Renal pelvis (tissue), 4 donors: ENCODE data around the gene SLC37A2. TPM values are rescaled to one million over a fixed set of nuclear protein-coding genes. Genes with fewer than 3 reads are reported as not detected.

Source experiments
- DNase-seq: peaks from one replicate; pipeline ENCODE4 v3.0.0-alpha.2; 2013
- polyA plus RNA-seq, 3 donors: library from polyadenylated mRNA; unstranded; fragments of 120-200 nt; gene quantifications; one replicate each; pipeline ENCODE4 v1.2.1, GENCODE V29; 2013; ENCODE audit not compliant: insufficient read length in 3 of 3

SLC37A2 gene
- polyA plus RNA-seq, 3 donors: 1.9 to 2.8 (median 2.0) TPM

- no peak for DNase-seq
These were observed 6.7 kb downstream of the SLC37A2 start for GRCh38 chr11:125069796-125070195.

DNA sequence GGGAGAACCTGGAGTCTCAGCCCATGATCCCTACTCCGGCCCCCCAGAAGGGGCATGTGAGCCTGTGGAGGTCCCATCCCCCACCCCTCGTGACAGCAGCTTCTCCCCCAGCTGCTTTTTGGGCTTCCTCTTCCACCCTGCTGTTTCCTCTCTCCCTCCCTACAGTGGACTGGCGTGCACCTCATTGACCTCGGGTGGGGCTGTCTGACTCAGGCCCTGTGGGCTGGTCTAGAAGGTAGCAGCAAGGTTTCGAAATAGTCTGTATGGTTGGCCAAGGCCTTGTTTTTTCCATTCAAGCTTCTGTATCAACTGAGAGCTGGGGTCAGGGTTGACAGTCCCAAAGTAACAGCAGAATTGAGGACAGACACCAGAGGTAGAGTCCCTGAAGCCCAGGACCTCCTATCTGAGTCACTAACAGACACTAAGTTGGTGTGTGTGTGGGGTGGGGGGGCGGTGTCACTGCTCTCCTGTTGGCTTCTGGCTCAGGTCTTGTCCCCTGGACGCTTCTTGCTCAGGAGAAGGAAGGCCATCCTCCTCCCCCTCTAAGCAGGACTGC lies 7.7 kb downstream of the SLC37A2 start:
- no peak for DNase-seq

GRCh38 chr11:125071435-125071834 lies 8.3 kb downstream of the SLC37A2 start:
- no peak for DNase-seq

DNA sequence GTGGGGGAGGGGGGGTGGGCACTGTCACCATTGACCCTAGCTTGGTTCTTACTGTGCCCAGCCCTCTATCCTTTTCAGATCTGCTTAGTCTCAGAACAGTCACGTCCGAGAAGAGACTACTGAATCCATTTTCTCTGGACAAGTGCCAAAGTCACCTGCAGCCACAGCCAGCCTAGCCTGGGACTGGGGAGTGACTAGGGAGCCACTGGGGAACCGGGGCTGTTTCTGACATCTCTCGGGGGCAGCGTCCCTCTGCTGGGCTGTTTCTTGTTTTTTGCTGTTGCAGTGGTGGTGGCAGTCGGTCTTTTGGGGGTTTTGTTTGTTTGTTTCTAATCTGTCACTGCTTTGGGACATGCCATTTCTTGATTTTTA lies 8.7 kb downstream of the SLC37A2 start:
- no peak for DNase-seq

DNA sequence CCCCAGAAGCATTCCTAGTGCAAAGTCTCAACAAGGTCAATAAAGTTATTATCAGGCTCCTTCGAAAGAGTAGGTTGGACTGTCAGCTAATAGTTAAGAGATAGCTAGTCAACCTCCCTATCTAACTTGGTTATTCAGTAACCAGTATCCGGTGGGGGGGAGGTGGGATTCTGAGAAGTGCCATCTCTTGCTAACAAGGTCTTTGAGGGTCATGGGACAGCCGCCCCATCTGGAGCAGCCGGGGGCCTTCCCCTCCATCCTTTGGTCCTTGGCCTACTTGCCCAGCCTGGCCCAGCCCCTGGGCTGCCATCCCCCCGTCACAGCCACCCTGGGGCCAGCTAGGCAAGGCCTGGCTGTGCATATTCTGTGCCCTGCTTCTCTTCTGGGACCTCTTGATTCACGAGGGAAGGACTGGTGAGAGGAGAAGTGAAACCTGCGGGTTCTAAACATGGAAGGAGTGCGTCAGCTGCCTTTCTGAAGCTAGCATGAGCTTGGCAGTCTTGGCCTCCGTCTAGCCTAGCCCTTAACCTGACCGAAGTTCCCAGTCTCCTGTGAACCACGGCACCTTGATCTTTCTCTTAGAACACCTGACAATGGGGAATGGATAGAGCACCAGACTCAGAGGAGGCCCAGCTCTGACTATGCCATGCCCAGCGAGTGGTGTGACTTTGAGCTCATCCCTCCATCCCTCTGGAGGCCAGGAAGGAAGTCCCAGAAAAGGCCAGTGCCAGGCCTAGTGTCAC lies 9.3 kb downstream of the SLC37A2 start:
- DNase-seq: no peak

GRCh38 chr11:125072961-125073590 lies 10.0 kb downstream of the SLC37A2 start:
- no peak for DNase-seq

DNA sequence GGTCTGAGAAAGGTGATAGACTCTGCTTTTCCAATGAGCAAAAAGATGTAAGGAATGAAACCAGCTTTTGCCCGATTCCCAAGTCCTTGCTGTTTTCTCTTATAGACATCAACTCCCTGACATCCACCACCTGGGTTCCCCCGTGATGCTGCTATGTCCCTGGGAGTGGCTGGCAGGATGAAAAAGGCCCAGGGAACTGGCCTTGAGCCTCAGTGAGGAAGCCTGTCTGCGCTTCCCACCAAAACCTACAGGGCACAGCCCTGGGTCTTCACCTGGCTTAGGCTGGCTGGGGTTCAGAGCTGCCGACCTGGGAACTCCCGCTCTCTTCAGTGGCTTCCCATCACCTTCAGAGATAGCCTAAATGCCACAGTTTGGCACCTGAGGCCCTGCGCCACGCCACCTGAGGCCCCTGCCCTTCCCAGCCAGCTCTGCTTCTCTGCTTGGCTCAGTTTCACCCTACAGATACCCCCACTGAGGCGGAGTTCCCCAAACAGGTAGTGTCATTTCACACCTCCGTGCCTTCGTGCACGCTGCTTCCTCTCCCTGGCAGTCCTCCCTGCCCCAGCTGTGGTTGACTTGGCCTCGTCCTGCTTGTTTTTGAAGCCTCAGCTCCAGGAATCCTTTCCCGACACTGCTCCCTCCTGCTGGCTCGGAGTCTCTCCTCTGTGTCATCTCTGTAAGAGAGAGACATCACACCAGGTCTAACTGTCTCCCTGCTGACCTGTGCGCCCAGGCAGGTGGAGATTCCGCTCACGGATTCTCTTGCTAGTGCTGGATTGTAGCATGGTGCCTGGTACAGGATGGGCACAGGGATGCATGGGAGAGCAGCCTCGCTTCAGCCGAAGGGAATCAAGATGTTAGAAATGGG lies 10.7 kb downstream of the SLC37A2 start:
- DNase-seq: no peak

DNA sequence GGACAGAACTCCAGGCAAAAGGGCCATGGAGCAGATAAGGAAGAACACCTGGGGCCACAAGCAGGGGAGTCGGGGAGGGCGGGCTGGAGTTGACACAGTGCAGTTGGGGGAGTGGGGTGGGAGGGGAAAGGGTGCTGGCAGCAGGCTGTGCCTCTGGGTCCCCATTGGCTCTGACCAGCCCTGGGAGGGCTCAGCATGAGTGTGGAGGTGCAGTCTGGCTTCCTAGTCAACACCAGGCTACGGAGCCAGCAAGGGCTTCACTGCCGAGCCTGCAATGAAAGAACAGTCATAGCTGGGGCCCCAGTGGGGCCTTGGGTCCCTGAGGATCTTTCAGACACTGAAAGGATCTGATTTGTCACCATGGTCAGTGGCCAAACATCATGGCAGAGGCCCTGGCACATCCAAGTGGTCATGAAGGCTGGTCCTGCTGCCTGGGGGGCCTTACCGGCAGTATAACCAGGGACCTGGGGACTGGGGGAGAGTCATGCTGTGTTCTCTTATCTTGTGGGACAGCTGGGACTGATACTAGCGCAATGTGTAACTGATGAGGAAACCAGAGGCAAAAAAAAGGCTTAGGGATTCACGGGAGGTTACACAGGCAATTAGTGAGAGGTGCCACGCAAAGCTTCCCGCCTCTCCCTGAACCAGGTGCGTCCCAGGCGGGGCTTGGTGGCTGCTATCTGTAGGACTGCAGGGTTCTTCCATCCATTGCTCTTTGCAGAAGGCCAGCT lies 11.6 kb downstream of the SLC37A2 start:
- DNase-seq: no peak

DNA sequence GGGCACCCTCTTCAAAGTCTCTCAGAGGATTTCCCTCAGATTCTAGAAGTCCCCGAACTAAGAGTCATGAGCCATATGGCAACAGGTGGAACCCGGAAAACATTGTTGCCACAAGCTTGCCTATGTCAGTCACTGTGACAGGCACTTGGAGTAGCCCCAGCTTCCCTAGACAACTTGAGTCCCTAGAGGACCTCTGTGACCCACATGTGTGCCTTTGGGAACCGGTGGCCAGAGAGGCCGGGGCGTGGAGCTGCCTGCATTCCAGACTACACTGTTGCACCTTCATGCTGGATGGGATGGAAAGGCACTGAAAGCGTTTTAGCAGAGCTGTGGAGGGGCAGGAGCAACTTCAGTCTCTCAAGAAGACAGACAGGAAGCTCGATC lies 12.1 kb downstream of the SLC37A2 start:
- no peak for DNase-seq

GRCh38 chr11:125075900-125076317 lies 12.8 kb downstream of the SLC37A2 start:
- no peak for DNase-seq

- DNase-seq: no peak
These were observed 13.4 kb downstream of the SLC37A2 start for GRCh38 chr11:125076378-125076945.

DNA sequence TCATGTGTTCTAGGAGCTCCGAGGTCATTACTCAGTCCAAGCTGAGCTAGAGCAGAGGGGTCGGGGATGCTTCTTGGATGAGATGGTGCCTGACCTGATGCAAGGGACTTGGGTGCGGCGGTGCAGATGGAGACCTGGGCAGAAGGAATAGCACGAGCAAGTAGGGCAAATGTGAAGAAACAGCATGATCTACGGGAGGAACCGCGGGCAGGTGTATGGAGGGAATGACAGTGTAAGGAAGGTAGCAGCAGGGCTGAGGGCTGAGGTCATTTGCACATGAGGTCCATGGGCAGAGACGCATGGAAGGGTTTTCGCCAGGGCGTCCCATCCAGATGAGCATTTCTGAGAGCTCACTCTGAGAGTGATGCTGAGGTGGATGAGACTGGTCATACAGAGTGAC lies 14.9 kb downstream of the SLC37A2 start:
- no peak for DNase-seq

DNA sequence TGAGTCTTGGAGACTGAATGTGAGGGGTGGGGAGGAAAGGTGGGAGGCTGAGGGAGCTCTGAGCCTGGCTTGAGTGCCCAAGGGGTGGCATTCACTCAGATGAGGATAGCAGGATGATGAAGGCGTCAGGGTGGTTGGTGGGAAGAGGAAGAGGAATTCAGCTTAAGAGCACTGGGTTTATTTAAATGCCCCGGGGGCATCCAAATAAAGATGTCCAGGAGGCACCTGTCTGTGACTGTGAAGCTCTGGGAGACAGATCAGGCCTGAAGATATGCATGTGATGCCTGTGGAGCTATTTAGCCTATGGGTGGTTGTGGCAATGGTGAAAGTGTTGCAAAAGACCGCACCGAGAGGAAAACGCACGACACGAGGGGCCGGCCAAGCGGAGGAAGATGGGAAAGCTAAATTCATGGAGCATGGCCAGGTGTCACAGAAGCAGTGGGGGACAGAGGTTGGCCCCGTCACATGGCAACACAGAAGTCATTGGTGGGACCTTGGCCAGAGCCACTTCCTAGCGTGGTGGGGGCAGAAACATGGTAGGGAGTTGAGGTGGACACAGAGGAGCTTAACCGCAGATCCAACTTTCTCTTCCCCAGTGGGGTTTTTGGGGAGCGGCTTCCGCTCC lies 15.5 kb downstream of the SLC37A2 start:
- no peak for DNase-seq

DNA sequence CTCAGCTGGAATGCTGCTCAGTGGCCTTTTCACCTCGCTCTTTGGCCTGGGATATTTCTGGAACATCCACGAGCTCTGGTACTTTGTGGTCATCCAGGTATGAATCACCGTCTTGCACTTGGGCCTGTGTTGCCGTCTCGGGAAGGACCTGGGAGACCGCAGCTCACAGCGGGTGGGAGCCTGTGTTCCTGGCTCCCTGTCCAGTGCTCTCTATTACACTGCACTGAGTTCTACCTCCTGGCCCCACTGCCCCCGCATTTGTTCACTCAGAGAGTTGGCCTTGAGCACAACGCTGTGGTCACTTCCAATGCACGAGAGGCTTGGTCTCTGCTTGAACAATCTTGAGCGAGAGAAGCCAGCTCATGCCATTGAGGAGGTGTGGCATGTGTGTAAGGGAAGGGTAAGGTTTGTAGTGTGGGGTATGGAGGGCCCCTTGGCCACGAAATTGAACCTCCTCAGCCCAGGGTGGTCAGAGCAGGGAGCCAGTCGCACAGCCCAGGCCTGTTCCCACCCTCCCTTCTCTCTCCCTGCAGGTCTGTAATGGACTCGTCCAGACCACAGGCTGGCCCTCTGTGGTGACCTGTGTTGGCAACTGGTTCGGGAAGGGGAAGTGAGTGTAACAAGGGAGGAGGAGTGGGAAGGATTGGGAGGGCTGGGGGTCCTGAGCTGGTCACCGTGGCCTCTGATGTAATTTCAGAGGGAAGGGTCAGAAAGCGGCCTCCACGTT lies 16.2 kb downstream of the SLC37A2 start:
- no peak for DNase-seq

GRCh38 chr11:125079878-125080530 lies 16.9 kb downstream of the SLC37A2 start:
- DNase-seq: no peak

DNA sequence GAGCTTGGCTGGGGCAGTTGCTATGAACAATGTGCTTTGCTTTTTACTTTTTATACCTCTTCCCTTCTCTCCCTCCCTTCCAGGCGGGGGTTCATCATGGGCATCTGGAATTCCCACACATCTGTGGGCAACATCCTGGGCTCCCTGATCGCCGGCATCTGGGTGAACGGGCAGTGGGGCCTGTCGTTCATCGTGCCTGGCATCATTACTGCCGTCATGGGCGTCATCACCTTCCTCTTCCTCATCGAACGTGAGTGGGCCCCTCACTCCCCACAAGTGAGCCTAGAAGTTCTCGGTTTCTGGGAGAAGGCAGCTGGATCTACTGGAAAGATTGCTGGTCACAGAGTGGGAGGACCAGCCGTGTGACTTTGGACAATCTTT lies 17.4 kb downstream of the SLC37A2 start:
- no peak for DNase-seq

DNA sequence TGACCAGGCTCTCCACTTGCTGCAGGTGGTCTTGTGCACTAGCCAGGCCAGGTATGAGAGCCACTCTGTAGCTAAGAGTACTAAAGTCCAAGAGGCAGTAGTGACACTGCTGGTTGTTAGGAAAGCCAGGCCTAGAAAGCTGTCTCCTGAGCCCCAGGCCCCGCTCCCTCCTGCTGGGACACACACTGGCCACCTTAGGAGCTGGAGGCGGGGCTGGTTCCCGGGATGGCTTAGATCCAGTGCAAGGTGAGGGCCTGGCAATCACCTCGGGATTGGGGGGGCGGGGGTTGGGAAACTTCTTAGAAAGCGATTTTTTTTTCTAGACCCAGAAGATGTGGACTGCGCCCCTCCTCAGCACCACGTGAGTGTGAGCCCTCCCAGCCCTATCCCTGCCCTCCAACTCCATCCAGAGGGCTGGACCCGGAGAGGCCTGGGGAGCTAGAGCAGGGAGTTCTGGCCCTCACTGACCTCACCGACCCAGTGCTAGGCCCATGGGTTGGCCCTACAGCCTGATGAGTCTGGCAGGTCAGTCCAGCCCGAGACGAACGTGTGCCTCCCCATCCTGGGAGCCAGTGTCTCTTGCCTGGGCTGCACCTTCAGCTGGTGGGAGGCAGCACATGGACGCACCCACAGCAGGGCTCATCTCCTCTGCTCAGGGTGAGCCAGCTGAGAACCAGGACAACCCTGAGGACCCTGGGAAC lies 18.1 kb downstream of the SLC37A2 start:
- no peak for DNase-seq

DNA sequence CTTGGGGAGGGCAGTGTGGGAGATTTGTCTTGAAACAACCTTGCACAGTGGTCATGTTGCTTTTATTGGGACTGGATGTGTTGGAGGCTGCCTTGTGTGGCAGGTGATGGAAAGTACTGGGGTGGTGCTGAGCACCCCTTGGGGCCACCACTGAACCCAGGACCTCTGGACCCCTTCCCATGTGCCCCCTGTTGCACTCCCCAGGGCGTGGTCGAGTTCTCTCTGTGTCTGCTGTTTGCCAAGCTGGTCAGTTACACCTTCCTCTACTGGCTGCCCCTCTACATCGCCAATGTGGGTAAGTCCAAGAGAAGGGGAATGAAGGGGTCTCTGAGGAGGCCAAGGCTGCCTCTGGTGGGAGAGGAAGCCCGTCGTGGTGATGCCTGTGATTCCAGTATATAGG lies 18.9 kb downstream of the SLC37A2 start:
- no peak for DNase-seq
